Right atrium auricular region (tissue), 2 donors: ENCODE measurements around the gene SIM2. TPM values are rescaled to one million over a fixed set of nuclear protein-coding genes. Genes with fewer than 3 reads are reported as not detected.

Experiments used
- DNase-seq: peaks from one replicate; pipeline ENCODE4 v3.0.0-alpha.2; 2019; ENCODE audit warnings: low spot score
- H3K27ac ChIP-seq, 2 donors: fragments of 200-600 bp; sonication (generic); 1 replicate in 1 of 2; 2 replicates in 1 of 2; pipeline ENCODE4 v1.5.1; 2016 to 2019
- H3K27me3 ChIP-seq, 2 donors: fragments of 200-600 bp; sonication (generic); one replicate each; pipeline versions ENCODE4 v1.5.1 to v1.6.0; 2017 to 2019
- H3K36me3 ChIP-seq: fragments of 200-600 bp; sonication (generic); one replicate; pipeline ENCODE4 v1.5.1; 2016
- H3K4me1 ChIP-seq, 2 donors: fragments of 200-600 bp; sonication (generic); one replicate each; pipeline versions ENCODE4 v1.5.1 to v1.6.0; 2017 to 2019
- H3K4me3 ChIP-seq, 2 donors: fragments of 200-600 bp; sonication (generic); 1 replicate in 1 of 2; 2 replicates in 1 of 2; pipeline ENCODE4 v1.5.1; 2017 to 2019; ENCODE audit warnings: mild to moderate bottlenecking in 1 of 2, moderate library complexity in 1 of 2
- H3K9me3 ChIP-seq, 2 donors: fragments of 200-600 bp; sonication (generic); one replicate each; pipeline ENCODE4 v1.5.1; 2019
- total RNA-seq, 2 donors: library from RNA; depleted of rRNA; stranded (reverse); fragments of >200 nt; gene quantifications; one replicate each; pipeline ENCODE4 v1.1.0, GENCODE V29; 2016
- TF ChIP-seq, protein P1 (sequence below), 2 donors: fragments of 200-600 bp; sonication (generic); IDR thresholded peaks; one replicate each; pipeline ENCODE4 v1.5.1; 2019; ENCODE audit warnings: antibody characterized with exemption in 2 of 2

The SIM2 gene
- total RNA-seq, 2 donors from 2014 or later: not detected

DNA sequence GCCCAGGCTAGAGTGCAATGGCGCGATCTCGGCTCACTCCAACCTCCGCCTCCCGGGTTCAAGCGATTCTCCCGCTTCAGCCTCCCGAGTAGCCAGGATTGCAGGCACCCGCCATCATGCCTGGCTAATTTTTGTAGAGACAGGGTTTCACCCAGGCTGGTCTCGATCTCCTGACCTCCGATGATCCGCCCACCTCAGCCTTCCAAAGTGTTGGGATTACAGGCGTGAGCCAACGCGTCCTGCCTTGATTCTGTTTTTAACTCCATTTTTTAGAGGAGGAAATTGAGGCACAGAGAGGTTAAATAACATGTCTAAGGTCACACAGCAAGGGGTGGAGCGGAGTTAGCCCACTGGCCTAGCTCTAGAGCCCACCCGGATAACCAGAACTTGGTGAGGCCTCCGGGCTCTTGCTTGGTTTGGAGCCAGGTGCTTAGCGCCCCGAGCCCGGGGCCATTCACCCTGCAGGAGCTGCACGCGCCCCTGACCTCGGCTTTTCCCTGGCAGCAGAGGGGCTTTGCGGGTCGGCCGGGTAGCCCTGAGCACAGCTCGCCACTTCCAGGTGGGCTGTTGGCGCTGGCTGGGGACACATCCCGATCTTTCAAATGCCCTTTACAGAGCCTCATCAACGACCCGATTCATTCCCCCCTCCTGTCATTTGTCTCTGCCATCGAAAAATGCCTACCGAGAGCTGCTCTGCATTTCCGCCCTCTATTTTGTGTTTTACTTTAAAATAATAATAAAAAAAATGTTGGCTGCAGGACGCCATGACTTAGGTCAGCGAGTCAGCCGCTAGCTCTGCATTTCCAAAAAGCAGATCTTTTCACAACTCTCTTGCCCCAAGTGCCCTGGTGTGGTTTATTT is 11.2 kb downstream of the SIM2 start:
- DNase-seq: no peak
- H3K27me3 ChIP-seq: peaks cover 58 to 67% of the 10 kb centered on the region in 2 donors
- H3K9me3 ChIP-seq: no peaks in the 10 kb centered on the region
- peaks cover 0 to 56% of the 10 kb centered on the region in 2 donors for H3K4me1 ChIP-seq
- H3K4me3 ChIP-seq: no peak overlapping the region
- no peak overlapping the region for H3K27ac ChIP-seq
- TF ChIP-seq, protein P1, sequence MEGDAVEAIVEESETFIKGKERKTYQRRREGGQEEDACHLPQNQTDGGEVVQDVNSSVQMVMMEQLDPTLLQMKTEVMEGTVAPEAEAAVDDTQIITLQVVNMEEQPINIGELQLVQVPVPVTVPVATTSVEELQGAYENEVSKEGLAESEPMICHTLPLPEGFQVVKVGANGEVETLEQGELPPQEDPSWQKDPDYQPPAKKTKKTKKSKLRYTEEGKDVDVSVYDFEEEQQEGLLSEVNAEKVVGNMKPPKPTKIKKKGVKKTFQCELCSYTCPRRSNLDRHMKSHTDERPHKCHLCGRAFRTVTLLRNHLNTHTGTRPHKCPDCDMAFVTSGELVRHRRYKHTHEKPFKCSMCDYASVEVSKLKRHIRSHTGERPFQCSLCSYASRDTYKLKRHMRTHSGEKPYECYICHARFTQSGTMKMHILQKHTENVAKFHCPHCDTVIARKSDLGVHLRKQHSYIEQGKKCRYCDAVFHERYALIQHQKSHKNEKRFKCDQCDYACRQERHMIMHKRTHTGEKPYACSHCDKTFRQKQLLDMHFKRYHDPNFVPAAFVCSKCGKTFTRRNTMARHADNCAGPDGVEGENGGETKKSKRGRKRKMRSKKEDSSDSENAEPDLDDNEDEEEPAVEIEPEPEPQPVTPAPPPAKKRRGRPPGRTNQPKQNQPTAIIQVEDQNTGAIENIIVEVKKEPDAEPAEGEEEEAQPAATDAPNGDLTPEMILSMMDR (IDR thresholded peaks at IDR 0.05): no peak
- H3K36me3 ChIP-seq: no peaks in the 10 kb centered on the region

DNA sequence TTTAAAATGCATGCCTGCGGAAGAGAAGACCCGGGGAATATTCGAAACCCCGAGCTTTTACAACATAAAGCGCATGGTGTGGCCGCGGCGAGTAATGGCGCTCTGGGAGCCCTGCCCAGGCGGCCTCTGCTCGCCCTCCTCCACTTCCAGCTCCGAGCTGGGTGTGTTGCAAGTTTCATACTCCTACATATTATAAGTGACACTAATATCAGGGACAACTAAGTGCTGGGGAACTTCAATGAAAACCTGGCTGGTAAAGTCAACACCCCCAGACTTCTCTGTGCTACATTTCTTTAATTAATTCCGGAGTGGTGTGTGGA is 11.8 kb downstream of the SIM2 start:
- Histone ChIP-seq H3K9me3 (no peaks in the 10 kb centered on the region), H3K36me3 (no peaks in the 10 kb centered on the region), H3K4me1 (peaks cover 0 to 50% of the 10 kb centered on the region in 2 donors), H3K27me3 (peaks cover 54 to 61% of the 10 kb centered on the region in 2 donors), H3K4me3 (no peak overlapping the region), H3K27ac (no peak overlapping the region)
- TF ChIP-seq, protein P1 (IDR thresholded peaks at IDR 0.05): no peak
- no peak for DNase-seq

DNA sequence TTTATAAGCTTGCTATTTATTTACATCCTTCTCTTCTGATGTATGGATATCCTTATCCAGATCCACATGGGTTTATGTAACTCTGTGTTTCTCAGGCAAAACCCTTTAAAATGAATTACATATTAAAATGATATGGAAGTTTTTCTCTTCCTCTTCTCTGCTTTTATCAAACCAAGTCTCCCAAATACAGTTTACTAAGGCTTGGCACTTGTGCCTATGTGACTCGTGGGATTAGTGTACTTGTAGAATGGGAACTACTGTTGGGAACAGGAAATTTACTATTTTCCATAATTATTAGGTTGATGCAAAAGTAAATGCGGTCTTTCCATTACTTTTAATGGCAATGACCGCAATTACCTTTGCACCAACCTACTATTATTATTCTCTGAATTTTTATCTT is 14.8 kb downstream of the SIM2 start:
- Histone ChIP-seq H3K36me3 (no peaks in the 10 kb centered on the region), H3K4me3 (no peak overlapping the region), H3K4me1 (peaks cover 0 to 20% of the 10 kb centered on the region in 2 donors), H3K9me3 (no peaks in the 10 kb centered on the region), H3K27ac (no peak overlapping the region), H3K27me3 (peaks cover 26 to 31% of the 10 kb centered on the region in 2 donors)
- no peak for DNase-seq
- TF ChIP-seq, protein P1 (IDR thresholded peaks at IDR 0.05): no peak

DNA sequence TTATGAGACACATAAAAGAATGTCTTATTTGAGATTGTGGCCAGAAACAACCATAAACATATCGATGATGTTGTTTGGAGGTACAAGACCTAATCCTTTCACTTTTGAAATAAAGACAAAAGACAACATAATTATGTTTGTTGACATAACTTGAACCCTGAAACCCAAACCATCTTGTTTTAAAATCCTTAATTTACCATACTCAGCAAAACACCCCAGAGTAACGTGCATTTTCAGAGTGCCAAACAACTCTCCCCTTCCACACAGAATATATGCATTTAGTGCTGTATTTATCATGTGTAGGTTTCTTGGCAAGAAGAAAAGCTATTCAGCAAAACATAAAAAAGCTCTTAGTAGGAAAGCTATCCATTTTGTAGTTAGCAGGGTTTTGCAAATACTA is 17.5 kb downstream of the SIM2 start:
- Histone ChIP-seq H3K4me1 (no peaks in the 10 kb centered on the region), H3K9me3 (no peaks in the 10 kb centered on the region), H3K36me3 (no peaks in the 10 kb centered on the region), H3K27ac (no peak overlapping the region), H3K27me3 (peaks cover 3 to 9% of the 10 kb centered on the region in 2 donors), H3K4me3 (no peak overlapping the region)
- TF ChIP-seq, protein P1 (IDR thresholded peaks at IDR 0.05): no peak
- DNase-seq: no peak

DNA sequence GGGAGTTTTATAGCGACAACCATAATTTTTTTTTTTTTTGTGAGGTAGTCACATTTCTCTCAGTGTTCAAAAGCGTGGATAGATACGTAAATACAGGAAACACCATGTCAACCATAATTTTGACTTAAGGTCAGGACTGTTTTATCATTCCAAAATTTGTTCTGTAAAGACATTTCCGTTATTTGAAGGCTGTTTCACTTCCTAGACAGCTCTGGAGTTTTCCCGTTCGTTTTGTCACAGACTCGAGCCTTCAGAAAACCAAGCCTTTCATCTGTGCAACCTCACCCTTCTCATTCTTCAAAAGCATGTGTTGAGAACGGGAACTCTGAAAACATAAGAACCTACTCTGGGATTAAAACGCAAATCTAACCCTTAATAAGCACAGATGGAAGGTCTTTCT is 17.9 kb downstream of the SIM2 start:
- Histone ChIP-seq H3K27me3 (peaks cover 0 to 5% of the 10 kb centered on the region in 2 donors), H3K4me1 (no peaks in the 10 kb centered on the region)
- TF ChIP-seq, protein P1 (IDR thresholded peaks at IDR 0.05): no peak

DNA sequence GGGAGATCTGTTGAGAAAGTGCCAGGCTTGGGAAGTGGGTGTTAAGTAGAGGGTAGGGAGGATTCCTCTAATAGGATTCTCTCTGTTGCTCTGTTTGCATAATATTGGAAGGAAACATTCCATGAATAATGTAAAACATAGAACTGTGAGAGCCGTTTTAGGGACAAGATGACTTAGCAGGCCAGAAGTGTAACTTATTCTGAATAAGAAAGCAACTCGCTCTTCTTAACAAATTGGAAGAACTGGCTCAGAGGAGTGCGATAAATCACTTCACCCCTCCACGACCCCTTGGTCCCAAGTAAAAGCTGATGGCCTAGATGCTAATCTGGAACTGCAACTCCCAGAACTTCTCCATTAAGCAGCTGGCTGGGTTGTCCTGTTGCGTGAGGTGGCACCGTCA is 19.1 kb downstream of the SIM2 start:
- H3K9me3 ChIP-seq: no peaks in the 10 kb centered on the region
- TF ChIP-seq, protein P1 (IDR thresholded peaks at IDR 0.05): no peak
- no peak overlapping the region for H3K27ac ChIP-seq
- no peak for DNase-seq
- H3K36me3 ChIP-seq: no peaks in the 10 kb centered on the region
- H3K4me3 ChIP-seq: no peak overlapping the region
- no peaks in the 10 kb centered on the region for H3K27me3 ChIP-seq
- no peaks in the 10 kb centered on the region for H3K4me1 ChIP-seq

More for the DNA sequence above, 17.9 kb downstream of the SIM2 start:
- no peak overlapping the region for H3K27ac ChIP-seq
- H3K9me3 ChIP-seq: no peaks in the 10 kb centered on the region
- no peaks in the 10 kb centered on the region for H3K36me3 ChIP-seq
- no peak overlapping the region for H3K4me3 ChIP-seq
- no peak for DNase-seq
